Measurements from ENCODE around the gene TRIM62. TPM values are rescaled to one million over a fixed set of nuclear protein-coding genes. Genes with fewer than 3 reads are reported as not detected.

TRIM62 gene
- polyA plus RNA-seq, 1 experiment: 4.5 TPM

DNA sequence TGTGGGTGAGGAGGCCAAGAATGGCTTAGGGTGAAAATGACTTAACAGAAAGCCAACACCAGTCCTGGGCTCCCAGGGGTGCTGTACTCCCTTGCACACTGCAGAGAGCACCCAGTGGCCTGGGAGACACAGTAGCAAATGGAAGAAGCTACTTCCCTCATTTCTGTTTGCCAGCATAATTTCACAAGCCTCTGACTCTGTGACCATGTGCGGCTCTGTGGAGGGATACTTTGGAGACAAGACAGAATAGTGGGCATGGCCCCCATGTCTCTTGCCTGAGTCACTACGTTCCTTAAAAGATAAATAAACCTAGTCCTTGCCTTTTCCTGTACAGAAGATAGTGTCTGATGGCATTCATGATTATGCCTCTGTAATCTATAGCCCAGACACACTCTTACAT, 38.1 kb downstream of the TRIM62 start:
- no peaks in the 10 kb centered on the region for H3K27me3 ChIP-seq (ENCODE audit: control insufficient read depth, insufficient read depth, low read length)
- ChIA-PET POLR2A (interaction anchor here (0.7 to 1.5 kb wide), 5 partner anchors 9 to 250 kb away, joined by 3 to 7 read pairs (median 6); no protein-coding TSS in a partner anchor), CTCF (interaction anchor here (0.6 to 1.9 kb wide), 3 partner anchors 17 to 244 kb away, joined by 3 to 12 read pairs (median 6); no protein-coding TSS in a partner anchor)
- H3K4me3 ChIP-seq (ENCODE audit: low read depth, low read length): no peak overlapping the region
- DNase-seq (ENCODE audit: low read depth, low spot score): peak; percentile 64
- no peaks in the 10 kb centered on the region; the same call in 1 of the 2 replicates for H3K9me3 ChIP-seq (ENCODE audit: control insufficient read depth, insufficient read depth, low read length)
- TF ChIP-seq, protein P1, sequence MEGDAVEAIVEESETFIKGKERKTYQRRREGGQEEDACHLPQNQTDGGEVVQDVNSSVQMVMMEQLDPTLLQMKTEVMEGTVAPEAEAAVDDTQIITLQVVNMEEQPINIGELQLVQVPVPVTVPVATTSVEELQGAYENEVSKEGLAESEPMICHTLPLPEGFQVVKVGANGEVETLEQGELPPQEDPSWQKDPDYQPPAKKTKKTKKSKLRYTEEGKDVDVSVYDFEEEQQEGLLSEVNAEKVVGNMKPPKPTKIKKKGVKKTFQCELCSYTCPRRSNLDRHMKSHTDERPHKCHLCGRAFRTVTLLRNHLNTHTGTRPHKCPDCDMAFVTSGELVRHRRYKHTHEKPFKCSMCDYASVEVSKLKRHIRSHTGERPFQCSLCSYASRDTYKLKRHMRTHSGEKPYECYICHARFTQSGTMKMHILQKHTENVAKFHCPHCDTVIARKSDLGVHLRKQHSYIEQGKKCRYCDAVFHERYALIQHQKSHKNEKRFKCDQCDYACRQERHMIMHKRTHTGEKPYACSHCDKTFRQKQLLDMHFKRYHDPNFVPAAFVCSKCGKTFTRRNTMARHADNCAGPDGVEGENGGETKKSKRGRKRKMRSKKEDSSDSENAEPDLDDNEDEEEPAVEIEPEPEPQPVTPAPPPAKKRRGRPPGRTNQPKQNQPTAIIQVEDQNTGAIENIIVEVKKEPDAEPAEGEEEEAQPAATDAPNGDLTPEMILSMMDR (IDR thresholded peaks at IDR 0.05; ENCODE audit: low read depth, low read length): no peak
- H3K27ac ChIP-seq (ENCODE audit: low read depth, low read length): peak overlapping the region; percentile 89

DNA sequence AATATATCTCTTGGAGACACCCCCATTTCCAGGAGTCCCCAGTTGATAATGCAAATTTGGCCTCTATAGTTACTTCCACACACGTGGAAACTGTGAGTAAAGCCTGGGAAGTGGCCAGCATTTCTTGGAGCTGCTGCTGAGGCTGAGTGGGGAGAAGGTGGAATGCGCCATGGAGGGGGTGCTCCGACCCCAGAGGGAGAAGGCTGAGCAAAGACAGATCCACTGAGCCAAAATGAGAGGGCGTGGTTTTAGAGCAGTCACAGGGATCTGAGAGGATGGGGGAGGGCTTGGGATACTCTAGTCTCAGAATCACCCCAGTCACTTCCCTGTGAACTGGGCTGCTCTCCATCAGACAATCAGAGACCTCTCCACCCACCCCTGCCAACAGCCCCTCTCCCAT, 38.7 kb downstream of the TRIM62 start:
- Histone ChIP-seq H3K27ac (ENCODE audit: low read depth, low read length) (peak overlapping the region; percentile 89), H3K9me3 (ENCODE audit: control insufficient read depth, insufficient read depth, low read length) (no peaks in the 10 kb centered on the region; the same call in 1 of the 2 replicates), H3K27me3 (ENCODE audit: control insufficient read depth, insufficient read depth, low read length) (no peaks in the 10 kb centered on the region), H3K4me3 (ENCODE audit: low read depth, low read length) (no peak overlapping the region)
- TF ChIP-seq, protein P1 (IDR thresholded peaks at IDR 0.05; ENCODE audit: low read depth, low read length): no peak
- ChIA-PET CTCF (interaction anchor here (1.7 to 1.9 kb wide), 2 partner anchors 16 to 48 kb away, joined by 6 to 12 read pairs; no protein-coding TSS in a partner anchor), POLR2A (interaction anchor here (0.8 to 1.5 kb wide), 3 partner anchors 9 to 207 kb away, joined by 3 to 7 read pairs (median 6); no protein-coding TSS in a partner anchor)
- peak; percentile 21 for DNase-seq (ENCODE audit: low read depth, low spot score)

DNA sequence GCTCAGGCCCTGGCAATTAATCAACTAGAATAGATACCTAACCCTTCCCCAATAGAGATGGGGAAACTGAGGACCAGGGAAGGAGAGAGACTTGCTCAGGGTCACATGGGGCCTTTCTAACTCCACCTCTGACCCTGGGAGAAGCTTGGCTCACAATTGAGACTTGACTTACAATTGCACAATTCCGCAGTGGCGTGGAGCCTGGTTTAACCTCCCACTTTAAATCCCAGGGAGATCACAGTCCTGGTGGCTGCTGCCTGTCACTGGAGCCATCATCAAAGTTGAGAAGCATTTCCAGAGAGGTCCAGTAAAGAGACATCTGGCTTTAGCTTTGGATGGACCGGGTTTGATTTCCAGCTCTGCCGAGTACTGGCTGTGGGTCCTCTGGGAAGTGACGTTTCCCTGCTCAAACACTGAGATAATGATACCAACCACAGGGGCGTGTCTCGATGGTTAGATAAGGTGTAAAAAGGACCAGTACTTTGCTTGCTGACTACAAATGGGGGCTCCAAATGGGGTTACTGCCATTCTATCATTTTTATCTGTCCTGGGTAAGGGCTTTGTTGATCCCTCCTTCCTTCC, 39.3 kb downstream of the TRIM62 start:
- Histone ChIP-seq H3K27me3 (ENCODE audit: control insufficient read depth, insufficient read depth, low read length) (no peaks in the 10 kb centered on the region), H3K4me3 (ENCODE audit: low read depth, low read length) (no peak overlapping the region), H3K27ac (ENCODE audit: low read depth, low read length) (no peak overlapping the region), H3K9me3 (ENCODE audit: control insufficient read depth, insufficient read depth, low read length) (no peaks in the 10 kb centered on the region; the same call in 1 of the 2 replicates)
- DNase-seq (ENCODE audit: low read depth, low spot score): no peak
- CTCF ChIA-PET: interaction anchor here (0.5 to 1.9 kb wide), 5 partner anchors 15 to 229 kb away, joined by 4 to 12 read pairs (median 6); no protein-coding TSS in a partner anchor
- TF ChIP-seq, protein P1 (IDR thresholded peaks at IDR 0.05; ENCODE audit: low read depth, low read length): no peak
- POLR2A ChIA-PET: interaction anchor here (1.5 kb wide), 1 partner anchor 44 kb away, joined by 6 read pairs; no protein-coding TSS in a partner anchor

DNA sequence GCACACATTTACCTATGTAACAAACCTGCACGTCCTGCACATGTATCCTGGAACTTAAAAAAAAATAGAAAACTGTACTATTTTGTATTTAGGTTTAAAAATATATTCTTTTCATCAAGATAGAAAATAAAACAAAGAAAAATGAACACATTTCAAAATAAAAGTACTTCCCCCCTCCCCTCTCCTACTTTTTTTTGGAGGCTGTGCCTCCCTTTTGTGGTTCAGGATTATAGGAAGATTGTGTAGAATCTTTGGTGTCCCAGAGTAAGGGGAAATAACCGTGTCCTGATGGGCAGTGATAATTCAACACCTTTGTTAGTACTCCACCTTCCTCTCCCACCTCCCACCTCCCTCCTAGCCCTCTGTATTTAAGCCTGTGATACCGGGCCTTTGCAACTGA, 40.1 kb downstream of the TRIM62 start:
- ChIA-PET POLR2A (interaction anchor here (0.6 to 1.0 kb wide), 3 partner anchors 40 to 87 kb away, joined by 3 to 5 read pairs (median 3); partner anchors contain the start of gene TRIM62), CTCF (interaction anchor here (0.5 to 1.9 kb wide), 5 partner anchors 15 to 228 kb away, joined by 4 to 12 read pairs (median 4); no protein-coding TSS in a partner anchor)
- Histone ChIP-seq H3K4me3 (ENCODE audit: low read depth, low read length) (no peak overlapping the region), H3K27me3 (ENCODE audit: control insufficient read depth, insufficient read depth, low read length) (no peaks in the 10 kb centered on the region), H3K9me3 (ENCODE audit: control insufficient read depth, insufficient read depth, low read length) (no peaks in the 10 kb centered on the region), H3K27ac (ENCODE audit: low read depth, low read length) (no peak overlapping the region)
- DNase-seq (ENCODE audit: low read depth, low spot score): no peak
- TF ChIP-seq, protein P1 (IDR thresholded peaks at IDR 0.05; ENCODE audit: low read depth, low read length): no peak

DNA sequence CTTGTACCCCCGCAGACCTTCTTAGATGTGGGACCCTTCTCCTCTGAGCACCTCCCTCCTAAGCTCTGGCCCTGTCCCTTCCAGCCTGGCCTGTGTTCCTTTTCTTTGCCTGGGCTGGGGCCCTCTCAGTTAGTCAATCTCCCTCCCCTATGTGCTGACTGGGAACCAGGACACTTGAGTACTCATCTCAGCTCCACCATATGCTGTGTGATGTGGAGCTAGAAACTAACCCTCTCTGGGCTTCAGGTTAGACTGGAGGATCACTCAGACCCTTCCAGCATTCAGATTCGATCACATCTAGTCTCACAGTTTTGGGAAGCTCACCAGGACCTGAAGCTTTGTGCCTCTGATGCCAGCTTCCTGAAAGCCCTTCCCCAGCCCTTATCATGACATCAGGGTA, 40.6 kb downstream of the TRIM62 start:
- Histone ChIP-seq H3K27ac (ENCODE audit: low read depth, low read length) (no peak overlapping the region), H3K9me3 (ENCODE audit: control insufficient read depth, insufficient read depth, low read length) (no peaks in the 10 kb centered on the region), H3K27me3 (ENCODE audit: control insufficient read depth, insufficient read depth, low read length) (no peaks in the 10 kb centered on the region), H3K4me3 (ENCODE audit: low read depth, low read length) (no peak overlapping the region)
- no peak for DNase-seq (ENCODE audit: low read depth, low spot score)
- TF ChIP-seq, protein P1 (IDR thresholded peaks at IDR 0.05; ENCODE audit: low read depth, low read length): no peak
- ChIA-PET CTCF (interaction anchor here (0.9 to 1.8 kb wide), 3 partner anchors 10 to 46 kb away, joined by 3 to 4 read pairs (median 4); no protein-coding TSS in a partner anchor), POLR2A (interaction anchor here (0.6 to 1.0 kb wide), 3 partner anchors 40 to 81 kb away, joined by 3 to 5 read pairs (median 3); partner anchors contain the start of gene TRIM62)
